SK-N-SH (cell line): Measurements from ENCODE around the gene PTGR3. TPM values are rescaled to one million over a fixed set of nuclear protein-coding genes. Genes with fewer than 3 reads are reported as not detected.

Experiments used
- CTCF ChIA-PET: fragments of 300-600, 350-600 bp; formaldehyde crosslinking; extraction: SDS; loops from one replicate; lab custom pipeline; 2021; lab: Yijun Ruan, JAX
- POLR2A ChIA-PET: fragments of 350-600 bp; sonication (Branson Sonifier 250); formaldehyde crosslinking; extraction: SDS; loops from one replicate; lab custom pipeline; 2020; ENCODE audit warnings: antibody characterized with exemption, inconsistent platforms; lab: Yijun Ruan, JAX
- DNase-seq: peaks from one replicate; pipeline ENCODE4 v3.0.0; 2012
- H2AFZ ChIP-seq: fragments of 200-600 bp; sonication (generic); 2 replicates; pipeline ENCODE4 v1.8.1; 2016; ENCODE audit warnings: antibody characterized with exemption, mild to moderate bottlenecking, low read depth
- H3F3A ChIP-seq: fragments of 200-600 bp; sonication (generic); replicated peaks from 2 replicates; pipeline ENCODE3; 2016; ENCODE audit warnings: antibody characterized with exemption, mild to moderate bottlenecking; ENCODE audit not compliant: insufficient read depth
- H3K27ac ChIP-seq, 2 experiments: fragments of 200-500 bp in 1 of 2; fragments of 200-600 bp in 1 of 2; sonication (Bioruptor generic) in 1 of 2; sonication (generic), shearing (Covaris generic) in 1 of 2; 2 replicates each; pipeline versions ENCODE4 v1.5.1 to v1.6.1; 2014 to 2016; ENCODE audit warnings: low read depth in 2 of 2, inconsistent platforms in 1 of 2, low read length in 1 of 2, mild to moderate bottlenecking in 1 of 2, mixed read lengths in 1 of 2
- H3K27me3 ChIP-seq: fragments of 200-600 bp; sonication (generic), shearing (Covaris generic); 2 replicates; pipeline ENCODE4 v1.6.1; 2016; ENCODE audit warnings: mixed run types; ENCODE audit not compliant: insufficient read depth
- H3K36me3 ChIP-seq, 2 experiments: fragments of 200-500 bp in 1 of 2; fragments of 200-600 bp in 1 of 2; sonication (Bioruptor generic) in 1 of 2; sonication (generic) in 1 of 2; replicated peaks in 1 of 2; 2 replicates each; pipeline versions ENCODE3 to v1.5.1; 2014 to 2016; ENCODE audit warnings: low read length in 1 of 2, mild to moderate bottlenecking in 1 of 2; ENCODE audit not compliant: insufficient read depth in 2 of 2, control insufficient read depth in 1 of 2
- H3K4me1 ChIP-seq, 2 experiments: fragments of 200-500 bp in 1 of 2; fragments of 200-600 bp in 1 of 2; sonication (Bioruptor generic) in 1 of 2; sonication (generic), shearing (Covaris generic) in 1 of 2; 2 replicates each; pipeline versions ENCODE4 v1.5.1 to v1.6.1; 2014 to 2016; ENCODE audit warnings: low read depth in 1 of 2, low read length in 1 of 2, mixed run types in 1 of 2; ENCODE audit not compliant: insufficient read depth in 2 of 2, control insufficient read depth in 1 of 2
- H3K4me2 ChIP-seq: fragments of 200-600 bp; sonication (generic), shearing (Covaris generic); 2 replicates; pipeline ENCODE4 v1.6.1; 2017; ENCODE audit warnings: mixed run types
- H3K4me3 ChIP-seq, 2 experiments: fragments of 200-500 bp in 1 of 2; fragments of 200-600 bp in 1 of 2; sonication (Bioruptor generic) in 1 of 2; sonication (generic), shearing (Covaris generic) in 1 of 2; 2 replicates each; pipeline versions ENCODE4 v1.5.1 to v1.8.1; 2014 to 2016; ENCODE audit warnings: low read depth in 2 of 2, inconsistent platforms in 1 of 2, low read length in 1 of 2, mild to moderate bottlenecking in 1 of 2, mixed read lengths in 1 of 2, moderate library complexity in 1 of 2
- H3K79me2 ChIP-seq: fragments of 200-600 bp; sonication (generic); 2 replicates; pipeline ENCODE4 v1.8.1; 2017; ENCODE audit warnings: mild to moderate bottlenecking; ENCODE audit not compliant: insufficient read depth
- H3K9ac ChIP-seq: fragments of 200-600 bp; sonication (generic); 2 replicates; pipeline ENCODE4 v1.6.1; 2017; ENCODE audit warnings: mixed run types
- H3K9me2 ChIP-seq: fragments of 200-600 bp; sonication (generic); 2 replicates; pipeline ENCODE4 v1.6.1; 2017; ENCODE audit warnings: mixed run types
- H3K9me3 ChIP-seq: fragments of 200-600 bp; sonication (generic); 2 replicates; pipeline ENCODE4 v1.6.1; 2017; ENCODE audit warnings: mixed run types, mild to moderate bottlenecking, moderate library complexity
- H4K20me1 ChIP-seq: fragments of 200-600 bp; sonication (generic); 2 replicates; pipeline ENCODE4 v1.6.1; 2017; ENCODE audit warnings: mild to moderate bottlenecking, mixed run types; ENCODE audit not compliant: insufficient read depth
- ELF1 ChIP-seq: IDR thresholded peaks from 2 replicates; pipeline ENCODE4 v1.4.0; 2012
- EP300 ChIP-seq, 2 experiments: IDR thresholded peaks; 2 replicates each; pipeline versions ENCODE4 v1.4.0 to v1.6.1; 2012; ENCODE audit warnings: borderline replicate concordance in 1 of 2, low read depth in 1 of 2, low read length in 1 of 2
- EZH2phosphoT487 ChIP-seq: fragments of 200-600 bp; sonication (generic); IDR thresholded peaks from 2 replicates; pipeline ENCODE4 v1.6.1; 2017; ENCODE audit warnings: low read depth, mixed run types, mild to moderate bottlenecking, antibody characterized with exemption, moderate library complexity, borderline replicate concordance
- FOSL2 ChIP-seq: IDR thresholded peaks from 2 replicates; pipeline ENCODE4 v1.4.0; 2012; ENCODE audit warnings: low read depth, mild to moderate bottlenecking, moderate library complexity, borderline replicate concordance
- FOXM1 ChIP-seq: IDR thresholded peaks from 2 replicates; pipeline ENCODE4 v1.4.0; 2012; ENCODE audit warnings: low read depth, mild to moderate bottlenecking
- GABPA ChIP-seq: IDR thresholded peaks from 2 replicates; pipeline ENCODE4 v1.4.0; 2012; ENCODE audit warnings: low read depth, mild to moderate bottlenecking
- GATA2 ChIP-seq: sonication (generic); formaldehyde crosslinking; IDR thresholded peaks from 2 replicates; pipeline ENCODE4 v1.5.0; 2020; ENCODE audit warnings: mild to moderate bottlenecking, missing genetic modification reagents
- JUND ChIP-seq: IDR thresholded peaks from 2 replicates; pipeline ENCODE4 v1.4.0; 2012
- MAX ChIP-seq: IDR thresholded peaks from 2 replicates; pipeline ENCODE4 v1.4.0; 2012; ENCODE audit warnings: low read depth
- MXI1 ChIP-seq: IDR thresholded peaks from 2 replicates; pipeline ENCODE4 v1.6.1; 2012; ENCODE audit warnings: mild to moderate bottlenecking, low read depth, low read length, improper control_type of control experiment
- NFIC ChIP-seq: IDR thresholded peaks from 2 replicates; pipeline ENCODE4 v1.4.0; 2012; ENCODE audit warnings: borderline replicate concordance
- POLR2AphosphoS5 ChIP-seq: IDR thresholded peaks from 2 replicates; pipeline ENCODE4 v1.6.1; 2012; ENCODE audit warnings: low read depth, low read length
- RAD21 ChIP-seq: IDR thresholded peaks from 2 replicates; pipeline ENCODE4 v1.6.1; 2012; ENCODE audit warnings: mild to moderate bottlenecking, low read length
- RFX5 ChIP-seq: IDR thresholded peaks from 2 replicates; pipeline ENCODE4 v1.6.1; 2012; ENCODE audit warnings: mild to moderate bottlenecking, improper control_type of control experiment, low read length
- SIN3A ChIP-seq: IDR thresholded peaks from 2 replicates; pipeline ENCODE4 v1.6.1; 2012; ENCODE audit warnings: low read depth, mild to moderate bottlenecking, low read length, moderate library complexity, borderline replicate concordance
- TAF1 ChIP-seq: IDR thresholded peaks from 2 replicates; pipeline ENCODE4 v1.6.1; 2012; ENCODE audit warnings: low read depth, mild to moderate bottlenecking, low read length, moderate library complexity, borderline replicate concordance
- TEAD4 ChIP-seq: IDR thresholded peaks from 2 replicates; pipeline ENCODE4 v1.4.0; 2012; ENCODE audit warnings: mild to moderate bottlenecking, borderline replicate concordance; ENCODE audit not compliant: insufficient read depth
- WGBS: methylation state at CpG from one replicate; pipeline ENCODE4 v1.1.6; 2017; ENCODE audit warnings: low lambda C conversion rate; 5-methylcytosine and 5-hydroxymethylcytosine counted together
- polyA plus RNA-seq, 3 experiments: library from polyadenylated mRNA; depleted of rRNA; stranded (reverse); fragments of >200 nt; gene quantifications; 2 replicates each; pipeline ENCODE4 v1.2.3, GENCODE V29; 2012
- TF ChIP-seq, protein P1 (sequence below): IDR thresholded peaks from 2 replicates; pipeline ENCODE4; 2012
- TF ChIP-seq, protein P2 (sequence below): fragments of 150-350 bp; IDR thresholded peaks from 2 replicates; pipeline ENCODE4 v1.6.1; 2016; ENCODE audit warnings: mild to moderate bottlenecking, low read depth, low read length
- TF ChIP-seq, protein P3 (sequence below): fragments of 200-600 bp; sonication (generic); IDR thresholded peaks from 2 replicates; pipeline ENCODE4 v1.6.1; 2017; ENCODE audit warnings: antibody characterized with exemption, mild to moderate bottlenecking, moderate library complexity

PTGR3 gene
- polyA plus RNA-seq, 1 of the 3 experiments (the other 2 are of a cell fraction), result 20.7 TPM

GRCh38 chr18:75210274-75211001, 1.5 kb upstream of the PTGR3 start, which contains the start of gene TSHZ1 (continued):
- 0 out of 2 replicates have a peak, but pooled peaks have one; percentile 1 for TF ChIP-seq RAD21
- TF ChIP-seq GATA2, result no peak
- peak; percentile 83 for TF ChIP-seq TAF1

DNA sequence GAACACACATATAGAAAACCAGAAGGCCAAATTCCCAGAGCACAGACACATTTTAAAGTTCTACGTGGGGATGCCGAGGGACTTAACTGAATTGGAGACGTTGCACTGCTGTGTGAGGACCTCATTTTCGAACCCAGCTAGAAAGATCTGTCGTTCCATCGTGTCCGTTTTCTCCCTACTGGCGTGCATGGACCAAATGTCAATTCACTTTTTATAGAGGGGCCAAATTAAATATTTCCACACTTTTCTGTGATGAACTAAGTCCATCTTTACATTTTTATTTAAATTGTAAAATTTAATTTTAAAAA, 966 bp upstream of the PTGR3 start:
- H3K27ac ChIP-seq, result peak overlapping the region; percentile 82 to 97
- DNase-seq, result no peak
- H2AFZ ChIP-seq, result peak overlapping the region; percentile 95
- POLR2A ChIA-PET, result no interaction called here
- no peak for TF ChIP-seq FOSL2
- TF ChIP-seq ELF1, result no peak
- TF ChIP-seq SIN3A, result no peak
- no peak for TF ChIP-seq MXI1
- TF ChIP-seq RFX5, result no peak
- no peak for TF ChIP-seq POLR2AphosphoS5
- TF ChIP-seq JUND, result no peak
- TF ChIP-seq, all 33 proteins: peak for 0
- 3% methylated on average over 8 of the region's 8 CpGs for WGBS
- Histone ChIP-seq H3K79me2 (peaks cover 57% of the 10 kb centered on the region), H3K4me3 (peak overlapping the region; percentile 90 to 98), H3K27me3 (no peaks in the 10 kb centered on the region), H3K9me3 (no peaks in the 10 kb centered on the region), H3K9me2 (no peaks in the 10 kb centered on the region), H3K4me1 (peaks cover 18 to 30% of the 10 kb centered on the region in 2 experiments; a peak in 3 of 4 replicates), H4K20me1 (peaks cover 11% of the 10 kb centered on the region), H3F3A (peaks cover 20% of the 10 kb centered on the region), H3K4me2 (peak overlapping the region; percentile 95), H3K36me3 (no peaks in the 10 kb centered on the region), H3K9ac (peak overlapping the region; percentile 84; the same call in 1 of the 2 replicates)
- CTCF ChIA-PET, result interaction anchor here (0.7 to 2.4 kb wide), 8 partner anchors 19 to 269 kb away, joined by 3 to 10 read pairs (median 4); no protein-coding TSS in a partner anchor

- H3K27me3 ChIP-seq, result no peaks in the 10 kb centered on the region
- WGBS, result 0% methylated on average over 5 of the region's 34 CpGs
- peaks cover 11% of the 10 kb centered on the region for H4K20me1 ChIP-seq
- H3K27ac ChIP-seq, result peak overlapping the region; percentile 82 to 97
- H2AFZ ChIP-seq, result peak overlapping the region; percentile 23; the same call in 1 of the 2 replicates
- no peaks in the 10 kb centered on the region for H3K9me3 ChIP-seq
- peaks cover 20% of the 10 kb centered on the region for H3F3A ChIP-seq
- DNase-seq, result no peak
- H3K36me3 ChIP-seq, result no peaks in the 10 kb centered on the region
- peaks cover 19 to 36% of the 10 kb centered on the region in 2 experiments for H3K4me1 ChIP-seq
- H3K9me2 ChIP-seq, result no peaks in the 10 kb centered on the region
- CTCF ChIA-PET, result interaction anchor here (1.2 to 2.4 kb wide), 3 partner anchors 35 to 270 kb away, joined by 3 to 10 read pairs (median 4); no protein-coding TSS in a partner anchor
- POLR2A ChIA-PET, result no interaction called here
- H3K4me2 ChIP-seq, result peak overlapping the region; percentile 83
- H3K79me2 ChIP-seq, result peaks cover 62% of the 10 kb centered on the region
- H3K9ac ChIP-seq, result peak overlapping the region; percentile 84
- peak overlapping the region; percentile 90 to 98 for H3K4me3 ChIP-seq
- TF ChIP-seq NFIC, result no peak
- no peak for TF ChIP-seq FOXM1
- TF ChIP-seq TAF1, result no peak
- peak; percentile 58; the same call in 1 of the 2 replicates for TF ChIP-seq MXI1
- TF ChIP-seq, protein P1, sequence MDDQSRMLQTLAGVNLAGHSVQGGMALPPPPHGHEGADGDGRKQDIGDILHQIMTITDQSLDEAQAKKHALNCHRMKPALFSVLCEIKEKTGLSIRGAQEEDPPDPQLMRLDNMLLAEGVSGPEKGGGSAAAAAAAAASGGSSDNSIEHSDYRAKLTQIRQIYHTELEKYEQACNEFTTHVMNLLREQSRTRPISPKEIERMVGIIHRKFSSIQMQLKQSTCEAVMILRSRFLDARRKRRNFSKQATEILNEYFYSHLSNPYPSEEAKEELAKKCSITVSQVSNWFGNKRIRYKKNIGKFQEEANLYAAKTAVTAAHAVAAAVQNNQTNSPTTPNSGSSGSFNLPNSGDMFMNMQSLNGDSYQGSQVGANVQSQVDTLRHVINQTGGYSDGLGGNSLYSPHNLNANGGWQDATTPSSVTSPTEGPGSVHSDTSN, result no peak
- TF ChIP-seq EZH2phosphoT487, result no peak
- TF ChIP-seq MAX, result peak; percentile 2; the same call in 1 of the 2 replicates
- TF ChIP-seq, protein P2, sequence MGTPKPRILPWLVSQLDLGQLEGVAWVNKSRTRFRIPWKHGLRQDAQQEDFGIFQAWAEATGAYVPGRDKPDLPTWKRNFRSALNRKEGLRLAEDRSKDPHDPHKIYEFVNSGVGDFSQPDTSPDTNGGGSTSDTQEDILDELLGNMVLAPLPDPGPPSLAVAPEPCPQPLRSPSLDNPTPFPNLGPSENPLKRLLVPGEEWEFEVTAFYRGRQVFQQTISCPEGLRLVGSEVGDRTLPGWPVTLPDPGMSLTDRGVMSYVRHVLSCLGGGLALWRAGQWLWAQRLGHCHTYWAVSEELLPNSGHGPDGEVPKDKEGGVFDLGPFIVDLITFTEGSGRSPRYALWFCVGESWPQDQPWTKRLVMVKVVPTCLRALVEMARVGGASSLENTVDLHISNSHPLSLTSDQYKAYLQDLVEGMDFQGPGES, result no peak
- TF ChIP-seq GABPA, result no peak
- no peak for TF ChIP-seq RAD21
- TF ChIP-seq TEAD4, result no peak
- TF ChIP-seq, protein P3, sequence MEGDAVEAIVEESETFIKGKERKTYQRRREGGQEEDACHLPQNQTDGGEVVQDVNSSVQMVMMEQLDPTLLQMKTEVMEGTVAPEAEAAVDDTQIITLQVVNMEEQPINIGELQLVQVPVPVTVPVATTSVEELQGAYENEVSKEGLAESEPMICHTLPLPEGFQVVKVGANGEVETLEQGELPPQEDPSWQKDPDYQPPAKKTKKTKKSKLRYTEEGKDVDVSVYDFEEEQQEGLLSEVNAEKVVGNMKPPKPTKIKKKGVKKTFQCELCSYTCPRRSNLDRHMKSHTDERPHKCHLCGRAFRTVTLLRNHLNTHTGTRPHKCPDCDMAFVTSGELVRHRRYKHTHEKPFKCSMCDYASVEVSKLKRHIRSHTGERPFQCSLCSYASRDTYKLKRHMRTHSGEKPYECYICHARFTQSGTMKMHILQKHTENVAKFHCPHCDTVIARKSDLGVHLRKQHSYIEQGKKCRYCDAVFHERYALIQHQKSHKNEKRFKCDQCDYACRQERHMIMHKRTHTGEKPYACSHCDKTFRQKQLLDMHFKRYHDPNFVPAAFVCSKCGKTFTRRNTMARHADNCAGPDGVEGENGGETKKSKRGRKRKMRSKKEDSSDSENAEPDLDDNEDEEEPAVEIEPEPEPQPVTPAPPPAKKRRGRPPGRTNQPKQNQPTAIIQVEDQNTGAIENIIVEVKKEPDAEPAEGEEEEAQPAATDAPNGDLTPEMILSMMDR, result no peak
- TF ChIP-seq EP300 (IDR thresholded peaks at IDR 0.05; ENCODE audit: borderline replicate concordance in 1 of 2, low read depth in 1 of 2, low read length in 1 of 2), result no peak
Measured at GRCh38 chr18:75208836-75209128, 157 bp downstream of the PTGR3 start.
